Stimulated activated CD4-positive, alpha-beta T cell treated with anti-CD3 and anti-CD28 coated beads, Interleukin-12 subunit alpha, Interleukin-12 subunit beta, amount 100 ng/mL, for 48 hours (primary cell): ENCODE measurements around the gene SORCS2.

Experiments used
- DNase-seq, 3 donors: peaks; one replicate each; pipeline ENCODE4 v3.0.0-alpha.2; 2020; ENCODE audit warnings: low read depth in 2 of 3, low spot score in 1 of 3

SORCS2 gene

DNA sequence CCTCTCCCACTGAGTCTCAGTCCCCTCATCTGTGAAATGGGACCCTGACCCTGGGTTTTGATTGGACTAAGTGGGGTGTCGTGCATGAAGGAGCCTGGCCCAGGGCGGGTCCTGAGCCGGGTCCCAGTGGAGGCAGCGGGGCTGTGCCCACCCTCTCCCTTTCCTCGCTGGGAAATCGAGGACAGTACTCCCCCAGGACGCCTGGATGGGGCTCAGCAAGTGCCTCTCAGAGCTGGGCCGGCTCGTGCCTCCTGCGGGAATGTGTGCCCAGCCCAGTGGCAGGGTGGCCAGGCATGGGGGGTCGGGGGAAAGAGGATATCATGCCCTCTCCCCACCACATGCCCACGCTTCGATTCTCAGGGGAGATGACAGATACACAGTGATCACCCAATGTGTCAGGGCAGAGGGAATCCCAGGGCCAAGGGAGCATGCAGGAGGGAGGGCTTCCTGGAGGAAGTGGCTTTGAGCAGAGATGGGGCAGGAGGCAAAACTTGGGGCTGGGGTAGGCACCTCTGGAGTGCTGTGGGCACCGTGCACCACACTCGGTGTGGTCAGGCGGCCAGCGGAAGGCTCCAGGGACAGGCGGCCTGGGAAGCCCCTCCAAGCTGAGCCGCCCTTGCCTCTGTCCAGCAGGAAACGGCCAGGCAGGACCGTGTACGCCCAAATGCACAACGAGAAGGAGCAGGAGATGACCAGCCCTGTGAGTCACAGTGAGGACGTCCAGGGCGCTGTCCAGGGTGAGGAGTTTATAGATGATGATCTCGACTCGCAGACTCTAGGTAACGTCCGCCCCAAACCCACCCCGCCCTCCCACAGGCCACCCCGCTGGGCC lies 544.3 kb downstream of the SORCS2 start:
- DNase-seq, result no peak

DNA sequence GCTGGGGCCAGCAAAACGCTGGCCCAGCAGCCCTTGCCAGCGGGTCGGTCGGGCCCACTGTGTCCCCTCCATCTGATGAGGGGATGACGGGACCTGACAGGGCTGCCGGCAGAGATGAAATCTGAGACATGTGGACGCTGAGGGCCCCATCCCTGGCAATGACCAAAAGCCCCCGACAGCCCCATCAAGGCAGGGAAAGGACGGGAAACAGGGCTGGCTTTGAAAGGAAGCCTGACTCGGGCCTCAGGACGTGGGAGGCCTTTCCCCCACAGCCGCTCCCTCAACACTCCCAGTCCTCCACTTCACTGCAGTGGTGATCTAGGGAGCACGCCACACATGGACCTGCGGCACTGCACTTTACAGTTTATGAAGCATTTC lies 544.9 kb downstream of the SORCS2 start:
- DNase-seq, result no peak

- no peak for DNase-seq
Observed at GRCh38 chr4:7737752-7738457, 545.6 kb downstream of the SORCS2 start.

GRCh38 chr4:7738458-7739076 lies 546.2 kb downstream of the SORCS2 start:
- no peak for DNase-seq

GRCh38 chr4:7739077-7739917 lies 547.0 kb downstream of the SORCS2 start:
- DNase-seq, result no peak

DNA sequence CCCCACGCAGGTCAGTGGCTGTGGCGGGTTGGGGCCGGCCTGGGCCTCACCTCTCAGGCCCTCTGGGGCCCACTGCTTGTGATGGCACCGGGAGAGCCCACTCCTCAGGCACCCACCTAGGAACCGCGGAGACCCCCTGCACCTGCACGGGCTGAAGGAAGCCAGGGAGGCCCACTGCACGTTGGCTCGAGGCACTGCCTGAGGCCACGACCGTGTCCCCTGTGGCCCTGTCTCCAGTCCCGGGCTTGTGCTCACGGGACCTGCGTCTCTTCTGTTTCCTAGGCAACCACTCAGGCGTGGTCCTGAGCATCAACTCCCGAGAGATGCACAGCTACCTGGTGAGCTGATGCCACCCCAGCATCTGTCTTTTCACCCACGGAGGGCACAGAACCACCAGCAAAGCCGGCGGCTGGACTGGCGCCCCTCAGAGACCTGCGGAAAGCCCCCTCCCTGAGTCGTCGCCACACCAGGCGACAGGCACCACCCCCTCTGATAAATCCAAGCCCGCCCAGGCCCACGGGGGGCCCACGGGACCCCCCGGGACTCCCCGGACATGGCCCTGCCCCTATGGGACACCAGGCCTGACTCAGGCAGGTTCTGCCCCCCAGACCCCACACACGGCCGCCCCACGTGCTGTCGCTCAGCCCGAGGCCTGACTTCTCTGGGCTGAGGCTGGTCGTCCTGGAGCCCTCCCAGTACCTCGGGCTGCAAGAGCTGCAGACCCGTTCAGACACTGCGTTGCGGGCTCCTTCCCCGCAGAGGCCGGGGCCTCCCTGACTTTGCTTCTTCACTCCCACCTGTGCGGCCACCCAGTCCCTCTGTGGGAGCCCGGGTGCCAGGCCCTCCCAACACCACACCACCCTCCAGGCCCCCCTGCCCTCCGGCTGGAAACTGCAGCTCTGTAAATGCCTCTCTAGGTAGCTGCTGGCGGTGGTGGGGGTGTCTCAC lies 547.9 kb downstream of the SORCS2 start:
- DNase-seq, result no peak

GRCh38 chr4:7740866-7741525 lies 548.7 kb downstream of the SORCS2 start:
- DNase-seq, result no peak

DNA sequence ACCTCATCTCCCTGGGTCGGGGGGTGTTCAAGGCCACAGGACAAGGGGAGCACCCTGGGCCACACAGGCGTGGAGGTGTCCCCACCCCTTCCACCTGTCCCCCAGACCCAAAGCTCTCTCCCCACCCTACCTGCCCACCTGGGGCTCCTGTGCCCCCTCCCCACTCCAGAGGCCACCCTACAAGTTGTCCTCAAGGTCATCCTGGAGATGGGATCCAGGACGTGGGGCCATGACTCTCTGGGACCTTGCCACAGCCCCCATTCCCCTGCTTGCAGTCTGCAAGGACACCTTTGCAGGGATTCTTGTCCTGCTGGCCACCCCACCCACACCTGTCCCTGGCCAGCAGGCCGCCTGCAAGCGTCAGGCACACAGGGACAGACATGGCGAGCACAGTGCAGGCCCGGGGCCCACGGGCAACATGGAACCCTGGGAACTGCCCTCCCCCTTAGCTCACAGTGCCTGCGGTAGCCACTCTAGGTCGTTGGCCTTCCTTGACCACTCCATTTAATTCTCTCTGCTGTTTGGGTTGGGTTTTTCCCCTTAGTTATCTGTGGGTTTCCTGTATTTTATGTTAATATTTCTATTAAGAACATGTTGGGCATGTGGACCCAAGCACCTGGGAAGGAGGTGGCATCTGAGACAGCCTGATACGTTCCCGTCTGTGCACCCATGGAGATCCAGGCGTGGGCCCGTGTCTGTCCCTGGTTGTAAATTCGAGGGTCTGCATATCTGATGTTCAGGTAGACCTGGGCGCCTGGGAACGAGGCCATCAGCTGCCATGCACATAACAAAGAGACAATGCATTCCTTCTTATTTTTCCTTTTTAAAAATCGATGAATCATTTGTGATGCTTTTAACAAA lies 549.8 kb downstream of the SORCS2 start:
- DNase-seq, result no peak

- no peak for DNase-seq
Observed at GRCh38 chr4:7742807-7743280, 550.5 kb downstream of the SORCS2 start.

DNA sequence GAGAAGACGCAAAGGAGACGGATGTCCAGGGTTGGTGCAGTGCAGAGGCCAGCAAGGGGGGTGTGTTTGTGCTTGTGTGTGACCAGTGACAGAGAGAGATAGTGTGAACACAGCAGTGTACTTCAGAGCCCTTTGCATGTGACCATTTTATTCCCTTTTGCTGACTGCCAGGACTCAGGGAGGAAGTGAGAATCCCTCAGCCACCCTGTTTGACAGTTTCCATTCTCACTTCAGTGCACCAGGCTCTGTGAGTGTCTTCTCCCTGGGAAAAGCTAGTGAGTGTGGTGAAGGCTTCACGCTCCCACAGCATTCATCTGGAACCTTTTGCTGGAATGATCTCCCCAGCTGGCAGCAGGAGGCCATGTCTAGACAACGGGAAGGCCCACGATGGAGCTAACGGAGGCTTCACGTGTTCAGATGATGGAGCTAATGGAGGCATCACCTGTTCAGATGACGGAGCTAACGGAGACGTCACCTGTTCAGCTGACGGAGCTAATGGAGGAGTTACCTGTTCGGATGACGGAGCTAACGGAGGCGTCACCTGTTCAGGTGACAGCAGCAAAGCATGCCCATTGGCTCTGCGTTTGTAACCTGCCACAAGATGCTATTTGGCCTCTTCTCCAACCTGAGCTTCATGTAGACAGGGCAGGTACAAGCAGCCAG lies 551.9 kb downstream of the SORCS2 start:
- DNase-seq, result no peak

DNA sequence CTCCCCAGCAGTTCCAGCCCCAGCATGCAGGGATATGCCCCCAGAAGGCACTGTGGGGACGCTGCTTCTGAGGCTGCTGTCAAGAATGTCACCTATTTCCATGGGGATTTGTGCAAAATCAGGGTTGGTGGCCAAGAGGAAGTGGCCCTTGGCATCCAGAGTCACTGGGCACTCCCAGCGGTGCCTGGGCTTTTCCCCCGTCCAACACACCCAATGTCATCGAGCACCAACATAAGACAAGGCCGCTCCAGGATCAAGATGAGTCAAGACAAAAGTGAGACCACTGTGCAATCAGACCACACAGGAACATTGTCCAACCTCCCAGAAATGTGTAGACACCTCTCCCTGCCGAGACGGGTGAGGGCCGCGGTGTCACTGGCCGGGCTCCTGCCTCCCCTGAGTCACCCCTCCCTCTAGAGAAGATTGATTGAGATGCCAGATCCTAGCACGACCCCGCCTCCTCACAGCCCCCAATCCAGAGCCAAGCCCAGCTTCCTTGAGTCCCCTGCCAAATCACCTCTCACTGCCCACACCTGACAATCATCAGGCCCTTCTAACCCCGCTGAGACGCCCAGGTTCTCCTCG lies 553.1 kb downstream of the SORCS2 start:
- DNase-seq, result no peak

GRCh38 chr4:7746351-7747061 lies 554.2 kb downstream of the SORCS2 start:
- DNase-seq, result no peak

DNA sequence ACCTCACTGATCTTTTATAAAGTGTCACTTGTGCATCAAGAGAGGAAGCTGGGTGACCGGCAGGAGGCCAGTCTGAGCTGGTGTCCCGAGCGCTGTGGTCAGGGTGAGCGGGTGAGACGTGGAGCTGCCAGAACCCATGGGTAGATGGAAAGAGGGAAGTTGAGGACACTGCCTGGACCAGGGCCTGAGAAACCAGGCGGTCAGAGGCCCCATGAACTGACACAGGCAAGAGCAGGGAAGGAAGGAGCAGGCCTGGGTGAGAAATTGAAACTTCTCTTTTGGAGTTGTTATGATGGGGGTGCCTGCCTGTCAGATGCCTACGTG lies 554.7 kb downstream of the SORCS2 start:
- no peak for DNase-seq

DNA sequence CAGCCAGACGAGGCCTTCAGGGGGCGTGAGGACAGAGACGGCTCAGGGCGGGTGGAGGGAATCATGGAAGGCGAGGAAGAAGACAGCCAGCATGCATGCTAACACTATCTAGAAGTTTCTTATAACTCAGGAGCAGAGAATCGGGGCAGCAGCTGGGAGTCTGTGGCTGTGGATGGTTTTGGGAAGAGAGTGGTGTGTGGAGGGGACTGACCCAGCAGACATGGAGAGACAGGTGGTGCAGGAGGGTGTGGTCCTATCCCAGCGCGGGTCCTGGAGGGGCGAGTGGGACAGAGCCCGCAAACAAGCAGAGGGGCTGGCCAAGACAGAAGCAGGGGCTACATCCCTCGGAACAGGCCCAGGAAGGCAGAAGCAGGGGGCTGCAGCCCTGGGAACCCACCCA lies 555.2 kb downstream of the SORCS2 start:
- no peak for DNase-seq

- no peak for DNase-seq
Observed at GRCh38 chr4:7750523-7750922, 558.2 kb downstream of the SORCS2 start.

DNA sequence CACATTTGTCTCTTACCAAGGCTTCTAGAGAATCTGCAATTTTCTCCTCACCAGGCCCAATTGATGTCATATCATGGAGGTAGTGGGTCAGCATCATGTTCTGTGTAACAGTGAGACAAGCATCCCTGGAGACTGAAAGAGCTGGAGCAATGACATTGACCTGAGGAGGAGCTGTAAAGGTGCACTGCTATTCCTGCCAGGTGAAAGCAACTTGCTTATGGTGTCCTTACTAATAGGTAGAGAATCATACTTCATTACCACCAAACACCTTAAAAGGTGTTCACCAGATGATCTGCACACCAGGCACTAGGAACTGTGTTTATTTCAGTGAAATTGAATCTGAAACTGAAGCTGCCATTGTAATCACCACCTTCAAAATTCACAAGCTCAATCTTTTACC lies 558.6 kb downstream of the SORCS2 start:
- DNase-seq, result no peak

DNA sequence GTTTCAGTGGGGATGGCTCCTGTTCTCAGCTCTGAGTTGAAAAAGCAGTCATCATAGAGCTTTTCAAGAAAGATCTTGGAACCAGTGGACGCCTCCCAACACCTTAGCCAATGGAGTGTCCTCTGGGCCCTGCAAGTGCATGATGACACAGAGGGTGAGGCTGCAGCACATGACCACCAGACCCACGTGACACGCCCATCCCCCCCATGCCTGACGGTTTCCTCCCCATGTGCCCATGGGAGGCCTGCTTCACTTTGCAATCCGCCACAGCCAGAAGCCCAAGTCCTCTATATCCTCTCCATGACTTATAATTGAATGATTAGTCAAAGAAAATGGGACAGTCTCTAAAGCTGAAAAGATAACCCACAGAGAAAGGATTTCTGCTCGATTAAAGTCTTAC lies 560.3 kb downstream of the SORCS2 start:
- no peak for DNase-seq
